Loucy (cell line): ENCODE results near the gene CYP17A1.
"Not testable (repeated sequence)": the region's sequence is repeated elsewhere in the genome, so short reads cannot be mapped to it uniquely, and the experiment has no call there.

Source experiments
- EZH2phosphoT487 ChIP-seq: fragments of 200-600 bp; IDR thresholded peaks from 2 replicates; pipeline ENCODE4 v1.6.1; 2018; ENCODE audit warnings: antibody characterized with exemption, mild to moderate bottlenecking, moderate library complexity, borderline replicate concordance
- TF ChIP-seq, protein P1 (sequence below): fragments of 200-600 bp; sonication (generic); conservative IDR thresholded peaks from 2 replicates; pipeline ENCODE4 v1.5.1; 2014; ENCODE audit warnings: mild to moderate bottlenecking, antibody characterized with exemption, low read length

- TF ChIP-seq, protein P1, sequence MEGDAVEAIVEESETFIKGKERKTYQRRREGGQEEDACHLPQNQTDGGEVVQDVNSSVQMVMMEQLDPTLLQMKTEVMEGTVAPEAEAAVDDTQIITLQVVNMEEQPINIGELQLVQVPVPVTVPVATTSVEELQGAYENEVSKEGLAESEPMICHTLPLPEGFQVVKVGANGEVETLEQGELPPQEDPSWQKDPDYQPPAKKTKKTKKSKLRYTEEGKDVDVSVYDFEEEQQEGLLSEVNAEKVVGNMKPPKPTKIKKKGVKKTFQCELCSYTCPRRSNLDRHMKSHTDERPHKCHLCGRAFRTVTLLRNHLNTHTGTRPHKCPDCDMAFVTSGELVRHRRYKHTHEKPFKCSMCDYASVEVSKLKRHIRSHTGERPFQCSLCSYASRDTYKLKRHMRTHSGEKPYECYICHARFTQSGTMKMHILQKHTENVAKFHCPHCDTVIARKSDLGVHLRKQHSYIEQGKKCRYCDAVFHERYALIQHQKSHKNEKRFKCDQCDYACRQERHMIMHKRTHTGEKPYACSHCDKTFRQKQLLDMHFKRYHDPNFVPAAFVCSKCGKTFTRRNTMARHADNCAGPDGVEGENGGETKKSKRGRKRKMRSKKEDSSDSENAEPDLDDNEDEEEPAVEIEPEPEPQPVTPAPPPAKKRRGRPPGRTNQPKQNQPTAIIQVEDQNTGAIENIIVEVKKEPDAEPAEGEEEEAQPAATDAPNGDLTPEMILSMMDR, result not testable (repeated sequence)
- TF ChIP-seq EZH2phosphoT487, result not testable (repeated sequence)
Measured at GRCh38 chr10:102855731-102856436, 18.7 kb upstream of the CYP17A1 start.
